IMR-90 (cell line): ENCODE measurements around the gene ZNF773. TPM values are rescaled to one million over a fixed set of nuclear protein-coding genes. Genes with fewer than 3 reads are reported as not detected.
A peak's percentile ranks its signal among the peaks of the same experiment; 100 is the strongest.
"Not testable (repeated sequence)": the region's sequence is repeated elsewhere in the genome, so short reads cannot be mapped to it uniquely, and the experiment has no call there.

Experiments used
- ATAC-seq: fragments of 200-7000 bp; cut with Tn5 transposase; 2 replicates; pipeline ENCODE4 v1.9.1; 2020; ENCODE audit warnings: low read depth, mild to moderate bottlenecking, moderate library complexity
- BruUV-seq: library from RNA; stranded (reverse); fragments of 400-500 nt; replicated peaks from 2 replicates; lab custom pipeline; 2021; lab: Mats Ljungman, UMichigan
- CTCF ChIA-PET: fragments of 300-600 bp; formaldehyde crosslinking; extraction: SDS; loops from one replicate; lab custom pipeline; 2021; ENCODE audit warnings: antibody characterized with exemption; lab: Yijun Ruan, JAX
- POLR2A ChIA-PET: fragments of 300-600 bp; sonication (Branson Sonifier 250); formaldehyde crosslinking; loops from one replicate; lab custom pipeline; 2022; ENCODE audit warnings: antibody characterized with exemption; ENCODE audit not compliant: unreplicated experiment; lab: Charles Lee
- DNase-seq: peaks from one replicate; pipeline ENCODE4 v3.0.0; 2013
- H2AFZ ChIP-seq: replicated peaks from 2 replicates; pipeline ENCODE3; 2013; ENCODE audit warnings: low read length, mild to moderate bottlenecking; ENCODE audit not compliant: poor library complexity
- H2AK5ac ChIP-seq: 2 replicates; pipeline ENCODE4 v1.6.1; 2013; ENCODE audit warnings: low read depth, low read length, inconsistent platforms
- H2AK9ac ChIP-seq: replicated peaks from 2 replicates; pipeline ENCODE3; 2013; ENCODE audit warnings: mild to moderate bottlenecking, low read depth, low read length, moderate library complexity; ENCODE audit not compliant: poor library complexity
- H2BK120ac ChIP-seq: 2 replicates; pipeline ENCODE4 v1.6.1; 2013; ENCODE audit warnings: low read depth, low read length, inconsistent platforms
- H2BK15ac ChIP-seq: 3 replicates; pipeline ENCODE4 v1.6.1; 2013; ENCODE audit warnings: low read depth, low read length, inconsistent platforms
- H2BK20ac ChIP-seq: 2 replicates; pipeline ENCODE4 v1.6.1; 2013; ENCODE audit warnings: low read depth, mild to moderate bottlenecking, inconsistent platforms, low read length, moderate library complexity
- H2BK5ac ChIP-seq: 2 replicates; pipeline ENCODE4 v1.6.1; 2013; ENCODE audit warnings: mild to moderate bottlenecking, low read depth, low read length, inconsistent platforms; ENCODE audit not compliant: poor library complexity, severe bottlenecking
- H3K14ac ChIP-seq: replicated peaks from 2 replicates; pipeline ENCODE4 v1.6.1; 2013; ENCODE audit warnings: low read depth, low read length, inconsistent platforms
- H3K18ac ChIP-seq: 2 replicates; pipeline ENCODE4 v1.6.1; 2013; ENCODE audit warnings: low read depth, low read length, control low read depth
- H3K23ac ChIP-seq: 2 replicates; pipeline ENCODE4 v1.6.1; 2013; ENCODE audit warnings: low read depth, low read length, inconsistent platforms
- H3K27ac ChIP-seq: 2 replicates; pipeline ENCODE4 v1.5.1; 2013; ENCODE audit warnings: mild to moderate bottlenecking, control low read depth, low read length; ENCODE audit not compliant: insufficient read depth
- H3K27me3 ChIP-seq: 2 replicates; pipeline ENCODE4 v1.6.1; 2013; ENCODE audit warnings: low read length; ENCODE audit not compliant: control insufficient read depth, insufficient read depth
- H3K36me3 ChIP-seq: 2 replicates; pipeline ENCODE4 v1.6.1; 2013; ENCODE audit warnings: low read length, mixed read lengths; ENCODE audit not compliant: control insufficient read depth, insufficient read depth
- H3K4ac ChIP-seq: 2 replicates; pipeline ENCODE4 v1.6.1; 2013; ENCODE audit warnings: low read depth, low read length, inconsistent platforms
- H3K4me1 ChIP-seq: 2 replicates; pipeline ENCODE4 v1.6.1; 2013; ENCODE audit warnings: low read length, mixed read lengths; ENCODE audit not compliant: control insufficient read depth, insufficient read depth
- H3K4me2 ChIP-seq: 2 replicates; pipeline ENCODE4 v1.6.1; 2013; ENCODE audit warnings: low read depth, mild to moderate bottlenecking, control low read depth, low read length, moderate library complexity
- H3K4me3 ChIP-seq: 2 replicates; pipeline ENCODE4 v1.5.1; 2013; ENCODE audit warnings: low read depth, mild to moderate bottlenecking, control low read depth, low read length, moderate library complexity; ENCODE audit not compliant: insufficient read depth
- H3K56ac ChIP-seq: 2 replicates; pipeline ENCODE4 v1.6.1; 2013; ENCODE audit warnings: low read length, inconsistent platforms; ENCODE audit not compliant: insufficient read depth; ENCODE audit errors: extremely low read depth
- H3K79me1 ChIP-seq, 2 experiments: 2 replicates each; pipeline ENCODE4 v1.6.1; 2013; ENCODE audit warnings: low read length in 2 of 2, inconsistent platforms in 1 of 2, low read depth in 1 of 2
- H3K9ac ChIP-seq: 2 replicates; pipeline ENCODE4 v1.6.1; 2013; ENCODE audit warnings: low read depth, low read length, control low read depth
- H3K9me1 ChIP-seq: 2 replicates; pipeline ENCODE4 v1.6.1; 2013; ENCODE audit warnings: low read length, inconsistent platforms; ENCODE audit not compliant: insufficient read depth
- H3K9me3 ChIP-seq: 2 replicates; pipeline ENCODE4 v1.6.1; 2013; ENCODE audit warnings: low read length; ENCODE audit not compliant: control insufficient read depth, insufficient read depth
- H4K20me1 ChIP-seq: 2 replicates; pipeline ENCODE4 v1.6.1; 2013; ENCODE audit warnings: low read length, inconsistent platforms; ENCODE audit not compliant: insufficient read depth
- H4K5ac ChIP-seq: 2 replicates; pipeline ENCODE4 v1.6.1; 2013; ENCODE audit warnings: mild to moderate bottlenecking, low read depth, low read length, control low read depth
- H4K8ac ChIP-seq, 2 experiments: 2 replicates each; pipeline ENCODE4 v1.6.1; 2013; ENCODE audit warnings: low read depth in 2 of 2, low read length in 2 of 2, control low read depth in 1 of 2, inconsistent platforms in 1 of 2
- H4K91ac ChIP-seq: 2 replicates; pipeline ENCODE4 v1.6.1; 2013; ENCODE audit warnings: low read depth, low read length, inconsistent platforms; ENCODE audit not compliant: insufficient read depth
- CEBPB ChIP-seq: IDR thresholded peaks from 2 replicates; pipeline ENCODE4 v1.6.1; 2012; ENCODE audit warnings: low read depth, low read length, improper control_type of control experiment
- WGBS, 2 experiments: methylation state at CpG; one replicate each; pipeline versions ENCODE4 v1.1.5 to v1.1.7; 2013; ENCODE audit warnings: missing lambda C conversion rate in 2 of 2; ENCODE audit not compliant: insufficient read length in 1 of 2; ENCODE audit errors: extremely low coverage in 2 of 2; 5-methylcytosine and 5-hydroxymethylcytosine counted together
- dilution Hi-C: fragments of 300-500 bp; cut with HindIII; formaldehyde crosslinking; loops from one replicate; pipeline ENCODE4 v1.14.3; 2018; ENCODE audit warnings: low sequenced_read_pairs; ENCODE audit not compliant: unreplicated experiment
- in situ Hi-C: fragments of 300-500 bp; cut with MboI; formaldehyde crosslinking; loops from 3 replicates; pipeline ENCODE4 v1.14.3; 2019; ENCODE audit warnings: low sequenced_read_pairs, inconsistent platforms, mixed read lengths
- intact Hi-C: fragments of 100-400 bp; cut with micrococcal nuclease; formaldehyde crosslinking; loops from 2 replicates; pipeline ENCODE4 v1.10.0; 2022
- polyA plus RNA-seq, 3 experiments: library from polyadenylated mRNA; depleted of rRNA; stranded (reverse); fragments of >200 nt; gene quantifications; 2 replicates each; pipeline ENCODE4 v1.2.3, GENCODE V29; 2012; ENCODE audit warnings: low replicate concordance in 1 of 3
- total RNA-seq: library from RNA; depleted of rRNA; stranded (reverse); fragments of >200 nt; gene quantifications from 2 replicates; pipeline ENCODE4 v1.2.3, GENCODE V29; 2012

ZNF773 gene
- total and polyA plus RNA-seq, 2 of the 4 experiments (the other 2 are of a cell fraction), result 5.5 to 13.3 TPM

DNA sequence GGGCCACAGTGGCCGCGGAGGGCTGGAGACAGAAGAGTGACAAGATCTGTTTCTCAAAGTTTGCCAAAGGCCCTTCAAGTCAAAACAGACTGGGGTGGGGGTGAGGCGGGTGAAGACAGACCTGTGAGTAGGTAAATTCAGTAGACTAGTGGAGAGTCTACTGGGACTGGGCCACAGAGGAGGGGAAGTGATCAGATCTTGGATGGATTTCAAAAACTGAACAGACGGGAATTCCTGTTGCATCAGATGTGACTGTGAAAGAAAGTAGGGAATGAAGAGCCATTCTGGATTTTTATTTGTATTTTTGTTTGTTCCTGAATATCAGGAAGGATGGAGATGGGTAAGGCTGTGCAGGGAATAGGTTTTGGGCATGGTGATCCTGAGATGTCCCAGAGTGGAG is 662 bp downstream of the ZNF773 start:
- 0% methylated on average over 1 of the region's 4 CpGs; no CpG with 5 or more reads in 1 of the 2 experiments for WGBS, 2 experiments
- POLR2A ChIA-PET, H3K23ac ChIP-seq, dilution Hi-C loops, H2BK120ac ChIP-seq, intact Hi-C loops, H3K27me3 ChIP-seq, H2AK9ac ChIP-seq, H3K18ac ChIP-seq, H3K9me1 ChIP-seq, in situ Hi-C loops, H4K5ac ChIP-seq, H3K4me1 ChIP-seq, H4K20me1 ChIP-seq, H2BK20ac ChIP-seq, BruUV-seq, H2AFZ ChIP-seq, H2BK15ac ChIP-seq, H3K56ac ChIP-seq, CTCF ChIA-PET: not testable (repeated sequence)
- DNase-seq, result peak; percentile 56
- peaks cover 11% of the 10 kb centered on the region for H3K9me3 ChIP-seq
- peak overlapping the region; percentile 98 for H3K4me2 ChIP-seq
- H3K14ac ChIP-seq, result peak overlapping the region; percentile 29; the same call in 1 of the 2 replicates
- peak overlapping the region; percentile 39 for H3K4me3 ChIP-seq
- H3K79me1 ChIP-seq, result peaks cover 33 to 34% of the 10 kb centered on the region in 2 experiments
- ATAC-seq, result peak; percentile 45
- peak overlapping the region; percentile 70 for H3K9ac ChIP-seq
- peak overlapping the region; percentile 59; the same call in 1 of the 2 replicates for H3K27ac ChIP-seq
- peak overlapping the region; percentile 84 for H3K4ac ChIP-seq
- H3K36me3 ChIP-seq, result peaks cover 24% of the 10 kb centered on the region
- H4K91ac ChIP-seq, result peak overlapping the region; percentile 43
- peak overlapping the region; percentile 5 for H2AK5ac ChIP-seq
- H2BK5ac ChIP-seq, result peak overlapping the region; percentile 35
- peak overlapping the region; percentile 6 to 69; a peak in 2 of 4 replicates for H4K8ac ChIP-seq
- TF ChIP-seq CEBPB, result 0 out of 2 replicates have a peak, but pooled peaks have one; percentile 30
